ENCODE measurements around the gene CCDC169. TPM values are rescaled to one million over a fixed set of nuclear protein-coding genes. Genes with fewer than 3 reads are reported as not detected.

CCDC169 gene
- total and polyA plus RNA-seq, 2 of the 13 experiments (the other 11 are each of a cell fraction or from before 2014, with no cell fraction given), result 0.25 to 0.33 TPM

GRCh38 chr13:36297366-36298338, at the start of gene CCDC169 (continued):
- TF ChIP-seq ZNF687 (CRISPR knock-in tag; IDR thresholded peaks at IDR 0.05), result peak; percentile 85
- TF ChIP-seq FOSL2 (CRISPR knock-in tag; IDR thresholded peaks at IDR 0.05), result peak; percentile 29; the same call in 1 of the 2 replicates
- TF ChIP-seq SAP130 (CRISPR knock-in tag; IDR thresholded peaks at IDR 0.05; ENCODE audit: low read depth), result peak; percentile 37; the same call in 1 of the 2 replicates
- TF ChIP-seq KAT7 (CRISPR knock-in tag; IDR thresholded peaks at IDR 0.05; ENCODE audit: borderline replicate concordance), result no peak
- TF ChIP-seq ATF1 (CRISPR knock-in tag; IDR thresholded peaks at IDR 0.05), result peak; percentile 79
- TF ChIP-seq GMEB1 (CRISPR knock-in tag; IDR thresholded peaks at IDR 0.05; ENCODE audit: borderline replicate concordance), result peak; percentile 33; the same call in 1 of the 2 replicates
- TF ChIP-seq ZNF563 (CRISPR knock-in tag; IDR thresholded peaks at IDR 0.05), result no peak
- TF ChIP-seq ZNF574 (CRISPR knock-in tag; IDR thresholded peaks at IDR 0.05), result 0 out of 2 replicates have a peak, but pooled peaks have one; percentile 19
- no peak for TF ChIP-seq SOX6 (IDR thresholded peaks at IDR 0.05)
- 0 out of 2 replicates have a peak, but pooled peaks have one; percentile 25 for TF ChIP-seq SOX6 (CRISPR knock-in tag; IDR thresholded peaks at IDR 0.05)
- TF ChIP-seq ATF7 (IDR thresholded peaks at IDR 0.05), result peak; percentile 97
- peak; percentile 80 for TF ChIP-seq ATF7 (CRISPR knock-in tag; IDR thresholded peaks at IDR 0.05)
- TF ChIP-seq HOXA3 (CRISPR knock-in tag; IDR thresholded peaks at IDR 0.05), result peak; percentile 66
- TF ChIP-seq DMTF1 (CRISPR knock-in tag; IDR thresholded peaks at IDR 0.05), result no peak
- 0 out of 2 replicates have a peak, but pooled peaks have one; percentile 36 for TF ChIP-seq ZNF280B (CRISPR knock-in tag; IDR thresholded peaks at IDR 0.05; ENCODE audit: borderline replicate concordance)
